ENCODE data around the gene CLIP2.
"Not testable (repeated sequence)": the region's sequence is repeated elsewhere in the genome, so short reads cannot be mapped to it uniquely, and the experiment has no call there.

The CLIP2 gene

DNA sequence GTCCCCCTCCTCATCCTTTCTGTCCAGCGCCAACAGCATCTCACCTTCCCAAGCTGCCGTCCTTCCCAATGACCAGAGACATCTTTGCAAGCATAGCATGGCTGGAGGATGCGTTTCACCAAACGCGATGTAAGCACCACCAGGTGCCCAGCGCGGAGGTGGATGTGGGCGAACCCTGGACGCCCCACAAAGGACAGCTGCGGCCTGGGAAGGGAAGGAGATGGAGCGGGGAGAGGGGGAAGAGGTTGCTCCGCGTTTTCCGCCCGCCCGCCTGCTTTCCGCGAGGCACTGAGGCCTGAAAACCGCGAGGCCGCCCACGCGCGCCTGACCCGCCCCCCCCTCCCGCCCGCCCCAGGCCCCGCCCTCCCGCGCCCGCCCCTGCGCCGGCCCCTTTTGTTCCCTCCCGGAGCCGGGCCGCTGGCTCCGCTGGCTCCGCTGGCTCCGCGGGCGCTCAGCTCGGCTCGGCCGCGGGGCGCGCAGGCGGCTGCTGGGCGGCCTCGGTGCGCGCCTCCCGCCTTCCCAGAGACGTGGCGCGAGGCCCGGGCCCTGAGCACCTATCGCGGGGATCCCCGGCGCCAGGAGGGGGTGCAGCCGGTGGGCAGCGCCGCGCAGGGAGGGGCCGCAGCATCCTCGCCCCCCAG is at the start of gene CLIP2:
Gene CLIP2, plus strand, starts transcription at position 390 of the 641 bp plus-strand sequence. CDS start 28,140 bp downstream, outside the sequence.
- DNase-seq = peak; percentile 80

DNA sequence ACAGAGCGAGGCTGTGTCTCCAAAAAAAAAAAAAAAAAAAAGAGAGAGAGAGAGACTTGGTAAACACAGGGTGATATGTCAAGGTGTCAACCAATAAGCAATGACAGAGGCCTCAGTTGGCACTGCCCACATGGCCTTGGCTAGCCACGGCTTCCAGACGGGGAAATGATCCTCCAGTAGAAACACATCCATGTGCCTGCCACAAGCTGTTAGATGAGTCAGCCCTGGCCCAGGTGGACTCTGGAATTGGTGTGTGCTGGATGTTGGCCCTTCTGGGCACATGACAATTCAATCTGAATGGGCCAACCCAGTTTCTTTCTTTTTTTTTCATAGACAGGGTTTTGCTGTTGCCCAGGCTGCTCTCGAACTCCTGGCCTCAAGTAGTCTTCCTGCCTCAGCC is 48.7 kb upstream of the CLIP2 start:
- no peak for DNase-seq

DNA sequence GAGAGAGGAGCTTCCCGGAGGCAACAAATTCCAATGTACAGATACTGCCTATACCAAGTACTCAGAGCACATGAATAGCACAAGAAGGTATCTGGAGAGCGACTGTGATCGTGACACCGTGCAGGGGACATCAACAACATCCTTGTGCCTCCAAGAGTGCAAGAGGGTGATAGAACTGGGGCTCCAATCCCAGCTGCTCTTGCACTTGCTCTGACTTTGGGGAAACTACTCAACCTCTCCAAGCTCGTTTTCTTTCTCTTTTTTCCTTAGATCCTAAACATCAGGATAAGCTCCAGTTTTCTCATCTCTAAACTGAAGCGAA is 47.1 kb upstream of the CLIP2 start:
- no peak for DNase-seq

DNA sequence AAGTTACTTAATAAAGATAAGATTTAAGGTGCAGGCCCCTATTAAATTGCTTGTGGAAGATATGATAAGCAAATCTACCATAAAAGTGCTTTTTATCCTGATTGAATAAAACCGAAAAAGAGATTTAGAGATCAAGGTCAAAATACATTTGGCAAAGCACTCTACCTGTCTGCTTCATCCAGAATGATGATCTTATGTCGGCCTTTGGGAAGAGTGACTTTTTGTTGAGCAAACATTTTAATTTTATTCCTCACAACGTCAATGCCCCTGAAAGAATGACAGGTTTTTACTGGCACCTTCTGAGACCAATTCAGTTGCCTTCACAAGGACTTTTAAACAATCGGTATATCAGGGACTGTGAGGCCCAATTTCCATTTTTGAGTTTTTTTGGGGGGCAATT is 42.7 kb upstream of the CLIP2 start:
- DNase-seq = no peak

DNA sequence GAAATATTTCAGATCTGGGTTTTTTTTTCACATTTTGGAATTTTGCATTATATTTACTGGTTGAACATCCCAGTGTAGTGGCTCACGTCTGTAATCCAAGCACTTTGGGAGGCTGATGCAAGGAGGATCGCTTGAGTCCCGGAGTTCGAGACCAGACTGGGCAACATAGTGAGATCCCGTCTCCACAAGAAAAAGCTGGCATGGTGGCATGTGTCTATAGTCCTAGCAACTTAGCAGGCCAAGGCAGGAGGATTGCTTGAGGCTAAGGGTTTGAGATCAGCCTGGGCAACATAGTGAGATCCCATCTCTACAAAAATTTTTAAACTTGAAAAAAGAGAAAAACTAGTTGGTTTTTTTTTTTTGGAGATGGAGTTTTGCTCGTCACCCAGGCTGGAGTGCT is 41.1 kb upstream of the CLIP2 start:
- DNase-seq = no peak

DNA sequence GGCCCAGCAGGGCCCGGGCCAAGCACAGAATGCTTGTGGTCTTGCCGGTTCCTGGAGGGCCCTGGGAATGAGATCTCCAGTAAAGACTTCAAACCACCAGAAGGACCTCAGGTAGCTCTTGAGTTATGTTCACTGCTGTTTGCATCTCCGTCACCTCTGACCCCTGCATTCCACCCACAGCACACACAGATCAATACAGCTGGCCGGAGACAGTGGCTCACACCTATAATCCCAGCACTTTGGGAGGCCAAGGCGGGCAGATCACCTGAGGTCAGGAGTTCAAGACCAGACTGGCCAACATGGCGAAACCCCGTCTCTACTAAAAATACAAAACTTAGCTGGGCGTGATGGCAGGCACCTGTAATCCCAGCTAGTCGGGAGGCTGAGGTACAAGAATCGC is 40.1 kb upstream of the CLIP2 start:
- not testable (repeated sequence) for DNase-seq

DNA sequence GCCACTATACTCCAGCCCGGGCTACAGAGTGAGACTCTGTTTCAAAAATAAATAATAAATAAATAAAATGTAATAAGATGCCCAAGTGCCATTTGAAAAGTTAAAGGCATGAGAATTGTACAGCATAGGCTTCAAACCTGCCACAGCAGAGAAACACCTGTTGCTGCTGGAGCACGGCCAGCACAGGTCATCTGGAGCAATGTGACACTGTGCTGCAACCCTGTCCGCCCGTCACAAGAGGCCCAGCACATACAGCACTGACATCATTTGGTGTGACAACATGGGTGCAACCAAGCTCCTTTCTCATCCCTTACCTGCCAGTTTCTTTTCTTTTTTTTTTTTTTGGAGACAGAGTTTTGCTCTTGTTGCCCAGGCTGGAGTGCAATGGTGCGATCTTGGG is 36.3 kb upstream of the CLIP2 start:
- no peak for DNase-seq

DNA sequence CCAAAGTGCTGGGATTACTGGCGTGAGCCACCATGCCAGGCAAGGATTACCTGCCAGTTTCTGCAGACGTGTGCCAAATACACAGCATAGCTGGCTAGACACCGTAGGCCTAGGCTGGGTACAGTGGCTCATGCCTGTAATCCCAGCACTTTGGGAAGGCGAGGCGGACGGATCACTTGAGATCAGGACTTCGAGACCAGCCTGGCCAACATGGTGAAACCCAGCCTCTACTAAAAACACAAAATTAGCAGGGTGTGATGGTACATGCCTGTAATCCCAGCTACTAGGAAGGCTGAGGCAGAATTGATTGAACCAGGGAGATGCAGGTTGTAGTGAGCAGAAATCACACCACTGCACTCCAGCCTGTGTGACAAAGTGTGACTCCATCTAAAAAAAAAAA is 35.9 kb upstream of the CLIP2 start:
- no peak for DNase-seq

DNA sequence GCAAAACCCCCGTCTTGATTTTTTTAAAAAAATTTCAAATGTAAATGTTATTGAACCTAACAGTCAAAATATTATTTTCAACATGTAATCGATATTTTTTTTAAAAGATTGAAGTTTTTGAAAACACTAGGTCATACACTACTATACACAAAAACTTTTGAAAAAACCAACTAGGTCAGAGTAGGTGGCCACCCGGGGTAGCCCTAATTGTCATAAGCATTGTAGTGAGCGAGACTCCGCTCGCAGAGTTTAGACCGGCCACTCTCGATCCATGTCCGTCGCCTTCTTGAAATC is 35.4 kb upstream of the CLIP2 start:
- DNase-seq = no peak

DNA sequence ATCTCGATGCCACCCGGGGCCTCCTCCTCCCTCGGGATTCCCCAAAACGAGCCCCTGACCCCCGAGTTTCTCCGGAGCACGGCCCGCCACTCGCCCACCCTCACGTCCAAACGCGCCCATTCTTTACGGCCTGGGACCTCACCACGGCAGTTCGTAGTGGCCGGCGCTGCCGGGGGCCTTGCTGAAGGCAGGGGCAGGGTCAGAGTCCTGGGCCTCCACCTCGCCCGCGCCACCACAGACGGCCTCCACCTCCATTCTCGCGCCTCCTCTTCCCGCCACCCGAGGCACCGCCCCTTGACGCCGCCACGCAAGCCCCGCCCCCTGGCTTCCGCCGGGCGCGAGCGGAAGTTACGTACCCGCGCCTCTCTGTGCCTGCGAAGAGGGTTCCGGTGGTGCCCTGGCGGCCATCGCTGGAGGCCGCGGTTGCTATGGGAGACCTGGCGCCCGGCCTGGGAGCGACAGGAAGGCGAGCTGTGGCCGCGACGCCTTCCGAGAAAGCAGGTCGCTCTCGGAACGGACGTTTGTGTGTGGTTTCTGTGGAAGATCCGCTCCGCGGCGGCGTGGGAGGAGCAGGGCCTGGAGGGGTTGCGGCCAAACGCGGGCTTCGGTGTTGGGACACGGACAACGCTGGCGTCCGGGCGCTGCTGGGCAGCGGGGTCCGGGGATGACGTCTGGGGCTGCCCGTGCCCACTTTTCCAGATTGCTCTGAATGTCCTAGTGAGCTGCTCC is 34.9 kb upstream of the CLIP2 start, which contains the start of gene RFC2:
Gene RFC2, minus strand, starts transcription at position 271 of the 729 bp plus-strand sequence. Its CDS starts 16 bp downstream, at position 255.
- peak; percentile 98 for DNase-seq

DNA sequence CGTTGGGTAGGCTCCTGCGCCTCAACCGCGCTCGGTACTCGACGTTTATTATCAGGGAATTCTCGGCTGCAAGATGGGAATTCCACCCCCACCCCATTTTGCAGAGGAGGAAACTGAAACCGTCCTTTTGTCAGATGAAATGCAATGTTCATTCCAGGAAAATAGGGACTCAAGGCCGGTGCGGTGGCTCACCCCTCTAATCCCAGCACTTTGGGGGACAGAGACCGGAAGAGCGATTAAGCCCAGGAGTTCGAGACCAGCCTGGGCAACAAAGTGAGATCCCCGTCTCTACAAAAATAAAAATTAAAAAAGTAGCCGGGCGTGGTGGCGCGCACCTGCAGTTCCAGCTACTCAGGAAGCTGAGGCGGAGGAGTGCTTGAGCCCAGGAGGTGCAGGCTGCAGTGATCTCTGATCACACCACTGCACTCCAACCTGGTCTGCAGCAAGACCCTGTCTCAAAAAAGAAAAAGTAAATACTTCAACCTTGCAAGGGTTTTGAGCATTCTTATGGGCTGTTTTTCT is 34.3 kb upstream of the CLIP2 start:
- DNase-seq = peak; percentile 17

DNA sequence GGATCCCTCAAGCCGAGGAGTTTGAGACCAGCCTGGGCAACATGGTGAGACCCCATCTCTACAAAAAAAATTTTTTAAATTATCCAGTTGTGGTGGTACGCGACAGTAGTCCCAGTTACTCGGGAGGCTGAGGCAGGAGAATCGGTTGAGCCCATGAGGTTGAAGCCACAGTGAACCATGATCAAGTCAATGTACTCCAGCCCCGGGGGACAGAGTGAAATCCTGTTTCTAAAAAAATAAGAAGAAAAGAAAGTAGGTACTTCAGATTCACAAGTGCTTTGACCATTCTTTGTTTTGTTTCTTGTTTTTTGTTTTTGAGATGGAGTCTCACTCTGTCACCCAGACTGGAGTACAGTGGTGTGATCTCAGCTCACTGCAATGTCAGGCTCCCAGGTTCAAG is 33.7 kb upstream of the CLIP2 start:
- not testable (repeated sequence) for DNase-seq

DNA sequence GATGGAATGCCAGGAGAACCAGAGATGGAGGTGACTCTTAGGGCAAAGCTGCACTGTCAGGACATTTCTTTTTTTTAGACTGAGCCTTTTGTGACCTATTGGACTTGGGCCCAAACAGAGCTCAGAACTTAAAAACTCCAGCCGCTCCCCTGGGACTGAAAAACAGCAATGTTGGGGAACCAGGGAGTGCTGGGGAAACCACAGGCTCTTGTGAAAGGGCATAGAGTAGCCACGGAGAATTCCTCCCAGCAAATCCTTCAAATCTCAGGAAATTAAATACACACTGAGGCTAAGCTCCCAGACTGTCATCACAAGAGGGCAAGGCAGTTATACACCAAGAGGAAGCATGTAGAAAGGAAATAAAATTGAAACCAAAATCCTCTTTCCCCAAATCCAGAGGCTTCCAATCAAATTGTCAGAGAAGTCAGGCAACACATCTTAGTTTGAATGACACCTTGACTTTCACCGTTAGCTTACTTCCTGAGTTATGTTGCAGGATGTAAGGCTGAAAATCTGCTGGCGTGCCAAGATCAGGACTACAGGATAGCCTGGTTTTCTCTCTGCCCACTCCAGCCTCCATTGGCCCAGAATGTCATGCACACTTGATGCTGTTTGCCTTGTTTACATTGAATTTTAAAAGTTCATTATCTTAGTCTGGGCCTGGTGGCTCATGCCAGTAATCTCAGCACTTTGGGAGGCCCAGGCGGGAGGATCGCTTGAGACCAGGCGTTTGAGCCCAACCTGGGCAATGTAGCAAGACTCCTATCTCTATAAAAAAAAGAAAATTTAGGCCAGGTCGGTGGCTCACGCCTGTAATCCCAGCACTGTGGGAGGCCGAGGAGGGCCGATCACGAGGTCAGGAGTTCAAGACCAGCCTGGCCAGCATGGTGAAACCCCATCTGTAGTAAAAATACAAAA is 32.5 kb upstream of the CLIP2 start:
- DNase-seq = no peak

DNA sequence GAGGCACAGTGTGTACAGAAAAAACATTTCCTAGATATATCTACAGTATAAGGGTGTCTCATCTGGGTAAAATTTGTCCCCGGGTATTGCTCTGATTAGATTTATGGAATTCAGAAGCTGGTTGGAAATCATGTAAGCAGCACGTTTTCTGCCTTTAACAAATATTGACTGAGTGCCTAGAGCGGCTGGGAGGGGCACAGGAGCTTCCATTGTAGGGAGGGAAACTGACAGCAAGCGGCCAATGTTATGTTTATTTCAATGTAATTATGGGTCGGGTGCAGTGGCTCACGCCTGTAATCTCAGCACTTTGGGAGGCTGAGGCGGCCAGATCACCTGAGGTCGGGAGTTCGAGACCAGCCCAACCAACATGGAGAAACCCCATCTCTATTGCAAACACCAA is 30.6 kb upstream of the CLIP2 start:
- DNase-seq = no peak

DNA sequence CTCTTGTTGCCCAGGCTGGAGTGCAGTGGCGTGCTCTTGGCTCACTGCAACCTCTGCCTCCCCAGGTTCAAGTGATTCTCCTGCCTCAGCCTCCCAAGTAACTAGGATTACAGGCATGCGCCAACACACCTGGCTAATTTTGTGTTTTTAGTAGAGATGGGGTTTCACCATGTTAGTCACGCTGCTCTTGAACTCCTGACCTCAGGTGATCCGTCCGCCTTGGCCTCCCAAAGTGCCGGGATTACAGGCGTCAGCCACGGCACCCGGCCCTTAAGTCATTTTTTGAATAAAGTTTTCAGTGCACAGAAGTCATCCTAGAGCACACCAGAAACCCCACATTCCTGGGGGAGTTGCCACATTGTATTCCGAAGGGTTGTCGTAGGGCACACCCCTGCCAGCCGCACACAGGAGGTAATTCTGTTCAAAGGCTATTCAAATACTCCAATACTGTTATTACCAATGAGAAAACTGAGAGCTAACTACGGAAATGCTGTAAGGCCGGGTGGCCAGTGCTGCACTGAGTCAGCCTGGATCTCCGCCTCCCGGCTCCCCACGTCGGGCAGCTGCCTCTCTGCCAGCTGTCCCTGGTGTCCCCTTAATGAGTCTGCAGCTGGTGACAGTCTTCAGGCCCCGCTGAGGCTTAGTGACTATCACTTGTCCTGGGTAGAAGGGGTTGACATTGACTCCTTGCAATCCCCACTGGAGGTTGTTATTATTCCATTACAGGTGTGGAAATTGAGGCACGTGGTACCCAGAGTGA is 26.4 kb upstream of the CLIP2 start:
- no peak for DNase-seq

DNA sequence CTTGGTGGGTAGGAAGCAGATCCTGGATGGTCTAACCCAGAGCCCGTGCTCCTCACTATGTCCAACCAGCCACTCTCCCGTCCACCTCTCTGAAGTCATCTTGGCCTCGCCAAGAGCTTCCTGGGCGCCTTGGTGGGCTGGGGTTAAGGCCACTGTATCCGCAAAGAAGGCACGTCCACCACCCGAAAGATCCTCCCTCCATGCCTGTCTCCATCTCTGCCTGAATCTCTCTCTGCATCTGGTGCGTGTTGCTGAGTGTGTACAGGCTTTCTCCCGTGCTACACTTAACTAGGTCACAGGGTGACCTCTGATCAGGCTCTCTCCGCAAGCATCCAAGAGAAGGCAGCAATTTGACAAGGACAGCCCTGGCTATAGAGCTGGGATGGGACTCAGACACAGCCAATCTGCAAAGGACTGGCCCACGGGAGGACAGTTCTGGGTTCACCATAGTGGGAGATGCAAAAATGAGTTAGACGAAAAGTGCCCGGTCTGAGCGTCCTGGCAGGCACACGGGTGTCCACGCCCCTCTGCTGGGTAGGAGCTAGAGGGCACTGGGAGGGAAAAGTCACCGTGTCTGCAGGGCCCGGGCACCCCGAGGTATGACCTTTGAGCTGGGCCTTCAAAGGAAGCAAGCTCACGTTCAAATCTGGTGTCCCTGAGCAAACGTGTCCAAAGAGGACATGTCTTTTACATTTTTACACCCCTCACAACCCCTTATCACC is 25.6 kb upstream of the CLIP2 start:
- DNase-seq = no peak

DNA sequence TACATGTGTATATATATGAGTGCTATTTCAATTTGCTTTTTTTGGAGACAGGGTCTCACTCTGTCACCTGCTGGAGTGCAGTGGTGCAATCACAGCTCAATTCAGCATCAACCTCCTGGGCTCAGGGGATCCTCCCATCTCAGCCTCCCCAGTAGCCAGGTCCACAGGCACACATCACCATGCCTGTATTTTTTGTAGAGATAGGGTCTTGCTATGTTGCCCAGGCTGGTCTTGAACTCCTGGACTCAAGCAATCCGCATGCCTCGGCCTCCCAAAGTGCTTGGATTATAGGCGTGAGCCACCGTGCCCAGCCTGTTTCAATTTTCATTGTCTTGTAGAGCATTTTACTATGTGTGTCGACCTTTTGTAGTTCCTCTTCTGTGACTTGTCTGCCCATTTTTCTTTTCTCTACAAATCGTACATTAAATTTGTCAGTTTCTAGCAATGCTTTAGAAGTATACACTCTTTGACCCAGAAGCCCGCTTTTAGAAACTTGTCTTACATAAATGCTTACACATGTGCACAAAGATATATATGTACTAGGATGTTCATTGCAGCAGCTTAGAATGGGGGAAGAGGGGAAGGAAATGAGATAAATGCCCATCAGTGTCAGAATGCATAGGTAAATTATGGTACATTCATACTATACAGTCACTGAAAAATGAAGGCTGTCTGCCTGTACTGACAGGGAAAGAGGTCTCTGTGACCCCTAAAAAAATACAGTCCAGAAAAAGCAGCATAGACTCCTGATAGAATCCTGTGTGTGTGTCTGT is 22.8 kb upstream of the CLIP2 start:
- no peak for DNase-seq

DNA sequence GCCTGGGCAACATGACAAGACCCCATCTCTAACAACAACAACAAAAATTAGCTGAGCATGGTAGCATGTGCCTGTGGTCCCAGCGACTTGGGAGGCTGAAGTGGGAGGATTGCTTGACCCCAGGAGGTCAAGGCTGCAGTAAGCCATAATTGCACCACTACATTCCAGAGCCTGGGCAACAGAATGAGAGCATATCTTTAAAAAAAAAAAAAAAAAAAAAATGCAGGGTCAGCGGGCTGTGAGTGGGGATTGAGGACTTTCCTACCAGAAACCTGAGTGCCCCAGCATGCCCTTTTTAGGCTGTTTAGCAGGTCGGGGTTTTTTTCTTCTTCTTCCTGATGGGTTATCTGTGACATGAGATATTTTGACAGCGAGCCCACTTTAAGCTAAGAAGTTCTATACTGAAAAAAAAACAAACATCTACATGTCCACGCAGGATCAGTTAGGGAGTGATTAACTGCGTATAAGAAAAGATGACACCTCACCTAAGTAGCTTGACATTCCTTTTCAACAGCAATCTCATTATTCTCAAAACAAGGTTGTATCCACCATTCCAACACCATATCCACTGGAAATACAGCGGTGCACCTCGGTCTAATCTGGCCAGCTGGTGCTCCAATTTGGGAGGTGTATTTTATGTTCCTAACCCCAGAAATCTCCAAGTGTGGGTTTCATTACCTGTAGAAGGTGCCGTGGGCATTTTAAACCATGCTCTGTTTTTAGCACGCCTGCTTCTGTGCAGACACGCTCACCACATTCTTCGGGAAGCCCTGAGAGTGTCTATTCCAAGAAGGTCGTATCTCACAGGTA is 21.2 kb upstream of the CLIP2 start:
- DNase-seq = no peak

DNA sequence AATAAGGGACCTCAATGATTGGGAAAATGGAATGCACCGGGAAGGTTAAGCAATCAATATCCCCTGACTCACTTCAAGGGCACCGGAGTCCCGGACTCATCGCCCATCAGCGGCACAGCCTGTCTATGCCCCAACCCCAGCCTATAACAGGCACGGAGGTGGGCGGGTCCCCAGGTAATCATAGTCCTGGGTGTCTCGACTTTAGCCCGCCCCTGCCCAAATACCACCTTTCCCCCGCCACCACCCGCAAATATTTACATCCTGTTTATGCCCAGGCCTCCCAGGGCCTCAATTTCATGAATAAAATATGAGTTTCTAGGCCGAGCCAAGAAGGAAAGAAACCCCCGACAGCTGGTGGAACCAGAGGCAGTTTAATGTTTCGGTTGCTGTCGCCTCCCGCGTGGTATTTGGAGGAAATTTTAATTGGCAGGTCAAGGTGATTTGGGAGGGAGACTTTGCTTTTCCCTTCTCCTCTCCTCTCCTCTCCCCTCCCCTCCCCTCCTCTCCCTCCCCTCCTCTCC is 19.4 kb upstream of the CLIP2 start:
- peak; percentile 64 for DNase-seq

DNA sequence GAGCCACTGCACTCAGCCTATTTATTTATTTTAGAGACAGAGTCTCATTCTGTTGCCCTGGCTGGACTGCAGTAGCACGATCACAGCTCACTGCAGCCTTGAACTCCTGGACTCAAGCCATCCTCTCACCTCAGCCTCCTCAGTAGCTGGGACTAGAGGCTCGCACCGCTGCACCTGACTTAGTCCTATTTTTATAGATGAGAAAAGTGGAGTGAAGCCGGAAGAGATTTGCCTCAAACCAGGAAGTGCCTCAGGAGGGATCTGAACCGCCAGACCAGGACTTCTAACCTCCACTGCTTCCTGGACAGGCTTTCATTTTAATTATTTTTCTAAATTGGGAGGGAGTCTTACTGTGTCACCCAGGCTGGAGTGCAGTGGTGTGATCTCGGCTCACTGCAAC is 17.5 kb upstream of the CLIP2 start:
- no peak for DNase-seq
